Activated CD8-positive, alpha-beta memory T cell treated with anti-CD3 and anti-CD28 coated beads, Interleukin-2, amount 50 U/mL, for 4 hours (primary cell): ENCODE data around the gene PPP6R3.

Experiments used
- DNase-seq: peaks from one replicate; pipeline ENCODE4 v3.0.0-alpha.2; 2020

Gene PPP6R3

GRCh38 chr11:68498903-68499883, 38.6 kb downstream of the PPP6R3 start:
- DNase-seq, result no peak

- DNase-seq, result no peak
Observed at GRCh38 chr11:68500206-68500605, 39.7 kb downstream of the PPP6R3 start.

GRCh38 chr11:68501813-68502212, 41.3 kb downstream of the PPP6R3 start:
- DNase-seq, result no peak

- no peak for DNase-seq
Observed at GRCh38 chr11:68503251-68503687, 42.7 kb downstream of the PPP6R3 start.

GRCh38 chr11:68503792-68504191, 43.2 kb downstream of the PPP6R3 start:
- DNase-seq, result no peak

- DNase-seq, result no peak
Observed at GRCh38 chr11:68504432-68505066, 44.0 kb downstream of the PPP6R3 start.

GRCh38 chr11:68505596-68505995, 45.0 kb downstream of the PPP6R3 start:
- DNase-seq, result no peak

GRCh38 chr11:68506908-68507307, 46.4 kb downstream of the PPP6R3 start:
- no peak for DNase-seq

GRCh38 chr11:68508425-68508824, 47.9 kb downstream of the PPP6R3 start:
- no peak for DNase-seq

GRCh38 chr11:68509066-68509465, 48.5 kb downstream of the PPP6R3 start:
- DNase-seq, result no peak

GRCh38 chr11:68513930-68514487, 53.5 kb downstream of the PPP6R3 start:
- DNase-seq, result no peak

- DNase-seq, result no peak
Observed at GRCh38 chr11:68517121-68517741, 56.7 kb downstream of the PPP6R3 start.

GRCh38 chr11:68518191-68518590, 57.6 kb downstream of the PPP6R3 start:
- DNase-seq, result no peak

GRCh38 chr11:68521969-68522652, 61.6 kb downstream of the PPP6R3 start:
- no peak for DNase-seq

GRCh38 chr11:68523033-68523432, 62.5 kb downstream of the PPP6R3 start:
- DNase-seq, result no peak

- no peak for DNase-seq
Observed at GRCh38 chr11:68523743-68524142, 63.2 kb downstream of the PPP6R3 start.

GRCh38 chr11:68524213-68524612, 63.7 kb downstream of the PPP6R3 start:
- DNase-seq, result no peak

- no peak for DNase-seq
Observed at GRCh38 chr11:68524681-68525080, 64.1 kb downstream of the PPP6R3 start.

GRCh38 chr11:68525336-68525735, 64.8 kb downstream of the PPP6R3 start:
- no peak for DNase-seq

GRCh38 chr11:68525930-68526329, 65.4 kb downstream of the PPP6R3 start:
- no peak for DNase-seq

- DNase-seq, result no peak
Observed at GRCh38 chr11:68527585-68527984, 67.0 kb downstream of the PPP6R3 start.

GRCh38 chr11:68528630-68529029, 68.1 kb downstream of the PPP6R3 start:
- no peak for DNase-seq
